DOHH2 (cell line): ENCODE measurements around the gene KCNAB1.

Experiments used
- CTCF ChIP-seq: fragments of 200-600 bp; sonication (generic); IDR thresholded peaks from one replicate; pipeline ENCODE4 v1.5.1; 2014; ENCODE audit warnings: antibody characterized with exemption, mild to moderate bottlenecking, low read depth, low read length; ENCODE audit not compliant: poor library complexity, severe bottlenecking
- EZH2phosphoT487 ChIP-seq: fragments of 200-600 bp; sonication (generic); IDR thresholded peaks from 2 replicates; pipeline ENCODE4 v1.6.1; 2017; ENCODE audit warnings: borderline replicate concordance, mild to moderate bottlenecking, antibody characterized with exemption, low read length, moderate library complexity, mixed read lengths

- TF ChIP-seq CTCF (no peak), EZH2phosphoT487 (no peak)
Measured at GRCh38 chr3:156483961-156484787, 363.8 kb downstream of the KCNAB1 start.
